EH (cell line): Measurements from ENCODE around the gene ENTPD6.

Experiments
- DNase-seq: peaks from one replicate; pipeline ENCODE4 v3.0.0-alpha.2; 2015; ENCODE audit warnings: low read depth

ENTPD6 gene

GRCh38 chr20:25188218-25188617 lies 7.3 kb upstream of the ENTPD6 start:
- no peak for DNase-seq

GRCh38 chr20:25191051-25191450 lies 4.5 kb upstream of the ENTPD6 start:
- DNase-seq = no peak

- no peak for DNase-seq
Observed at GRCh38 chr20:25191689-25192088, 3.8 kb upstream of the ENTPD6 start.

- DNase-seq = no peak
Observed at GRCh38 chr20:25193843-25194242, 1.7 kb upstream of the ENTPD6 start.

GRCh38 chr20:25194333-25194972 lies 1.1 kb upstream of the ENTPD6 start:
- no peak for DNase-seq

- DNase-seq = peak; percentile 19
Observed at GRCh38 chr20:25195962-25196785, 662 bp downstream of the ENTPD6 start.

GRCh38 chr20:25196786-25197120 lies 1.2 kb downstream of the ENTPD6 start:
- DNase-seq = no peak

- DNase-seq = no peak
Observed at GRCh38 chr20:25197183-25197869, 1.8 kb downstream of the ENTPD6 start.

GRCh38 chr20:25197870-25198190 lies 2.3 kb downstream of the ENTPD6 start:
- no peak for DNase-seq

- DNase-seq = no peak
Observed at GRCh38 chr20:25198663-25199383, 3.3 kb downstream of the ENTPD6 start.

GRCh38 chr20:25199473-25200260 lies 4.2 kb downstream of the ENTPD6 start:
- no peak for DNase-seq

GRCh38 chr20:25203089-25203488 lies 7.6 kb downstream of the ENTPD6 start:
- DNase-seq = no peak

GRCh38 chr20:25203871-25204320 lies 8.4 kb downstream of the ENTPD6 start:
- DNase-seq = no peak

GRCh38 chr20:25204550-25205276 lies 9.2 kb downstream of the ENTPD6 start:
- DNase-seq = no peak

- no peak for DNase-seq
Observed at GRCh38 chr20:25205277-25206062, 10.0 kb downstream of the ENTPD6 start.

GRCh38 chr20:25206063-25206403 lies 10.5 kb downstream of the ENTPD6 start:
- no peak for DNase-seq

GRCh38 chr20:25206548-25206947 lies 11.0 kb downstream of the ENTPD6 start:
- no peak for DNase-seq

- DNase-seq = no peak
Observed at GRCh38 chr20:25207149-25207959, 11.8 kb downstream of the ENTPD6 start.

GRCh38 chr20:25207960-25208534 lies 12.5 kb downstream of the ENTPD6 start:
- DNase-seq = no peak
